HG02884 (cell line): ENCODE measurements around the gene CAMK2G.
"Not testable (repeated sequence)": the region's sequence is repeated elsewhere in the genome, so short reads cannot be mapped to it uniquely, and the experiment has no call there.

ENCODE experiments used
- ATAC-seq: cut with Tn5 transposase; IDR thresholded peaks from one replicate; pipeline ENCODE4 v1.9.1; 2021; ENCODE audit warnings: mild to moderate bottlenecking, moderate library complexity; ENCODE audit not compliant: unreplicated experiment

Gene CAMK2G

GRCh38 chr10:73797324-73798025 lies 76.9 kb downstream of the CAMK2G start:
- ATAC-seq: no peak

DNA sequence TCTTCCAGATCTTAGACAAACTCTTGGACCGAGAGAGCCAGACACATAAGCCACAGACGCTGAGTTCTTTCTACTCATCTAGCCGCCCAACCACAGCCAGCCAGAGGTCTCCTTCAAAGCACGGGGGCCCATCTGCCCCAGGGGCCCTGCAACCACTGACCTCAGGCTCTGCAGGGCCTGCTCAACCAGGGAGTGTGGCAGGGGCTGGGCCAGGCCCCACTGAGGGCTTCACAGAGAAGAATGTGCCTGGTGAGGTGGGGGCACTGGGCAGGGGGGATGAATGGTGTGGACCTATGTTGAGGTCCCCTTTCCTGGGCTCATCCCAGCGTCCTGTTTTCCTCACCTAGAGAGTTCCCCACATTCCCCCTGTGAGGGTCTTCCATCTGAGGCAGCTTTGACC lies 77.6 kb downstream of the CAMK2G start:
- ATAC-seq: no peak

DNA sequence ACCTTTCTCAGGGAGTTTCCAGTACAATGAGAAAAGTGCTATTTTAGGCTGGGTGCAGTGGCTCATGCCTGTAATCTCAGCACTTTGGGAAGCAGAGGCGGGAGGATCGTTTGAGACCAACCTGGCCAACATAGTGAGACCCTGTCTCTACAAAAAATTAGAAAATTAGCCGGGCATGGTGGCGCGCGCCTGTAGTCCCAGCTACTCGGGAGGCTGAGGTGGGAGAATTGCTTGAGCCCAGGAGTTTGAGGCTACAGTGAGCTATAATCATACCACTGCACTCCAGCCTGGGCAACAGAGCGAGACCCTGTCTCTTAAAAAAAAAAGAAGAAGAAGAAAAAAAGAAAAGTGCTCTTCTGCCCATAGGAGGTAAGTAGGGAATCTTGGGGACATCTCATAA lies 78.3 kb downstream of the CAMK2G start:
- not testable (repeated sequence) for ATAC-seq

DNA sequence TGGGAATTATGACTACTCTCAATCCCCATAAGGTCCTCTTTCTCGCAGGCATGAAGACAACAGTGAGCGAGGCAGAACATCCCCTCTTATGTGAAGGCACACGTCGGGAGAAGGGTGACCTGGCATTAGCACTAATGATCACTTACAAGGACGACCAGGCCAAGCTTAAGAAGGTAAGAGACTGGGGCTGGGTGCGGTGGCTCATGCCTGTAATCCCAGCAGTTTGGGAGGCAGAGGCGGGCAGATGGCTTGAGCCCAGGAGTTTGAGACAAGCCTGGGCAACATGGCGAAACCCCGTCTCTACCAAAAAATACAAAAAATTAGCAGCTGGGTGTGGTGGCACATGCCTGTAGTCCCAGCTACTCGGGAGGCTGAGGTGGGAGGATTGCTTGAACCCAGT lies 78.9 kb downstream of the CAMK2G start:
- ATAC-seq: not testable (repeated sequence)

DNA sequence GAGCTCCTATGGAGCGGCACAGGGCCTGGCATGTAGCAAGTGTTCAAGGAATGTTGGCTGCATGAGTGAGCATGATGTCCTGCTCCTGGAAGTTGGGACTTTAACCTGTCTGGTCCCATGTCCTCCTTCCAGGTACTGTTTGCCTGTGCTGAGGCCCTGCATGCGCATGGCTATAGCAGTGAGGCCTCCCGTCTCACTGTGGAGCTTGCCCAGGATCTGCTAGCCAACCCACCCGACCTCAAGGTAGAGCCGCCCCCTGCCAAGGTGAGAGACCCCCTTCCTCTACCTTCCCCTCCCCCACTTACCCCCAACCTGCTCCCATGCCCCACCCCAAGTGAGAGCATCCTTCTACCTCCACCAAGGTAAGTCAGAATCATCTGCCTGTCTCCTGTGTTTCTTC lies 80.9 kb downstream of the CAMK2G start:
- ATAC-seq: no peak

DNA sequence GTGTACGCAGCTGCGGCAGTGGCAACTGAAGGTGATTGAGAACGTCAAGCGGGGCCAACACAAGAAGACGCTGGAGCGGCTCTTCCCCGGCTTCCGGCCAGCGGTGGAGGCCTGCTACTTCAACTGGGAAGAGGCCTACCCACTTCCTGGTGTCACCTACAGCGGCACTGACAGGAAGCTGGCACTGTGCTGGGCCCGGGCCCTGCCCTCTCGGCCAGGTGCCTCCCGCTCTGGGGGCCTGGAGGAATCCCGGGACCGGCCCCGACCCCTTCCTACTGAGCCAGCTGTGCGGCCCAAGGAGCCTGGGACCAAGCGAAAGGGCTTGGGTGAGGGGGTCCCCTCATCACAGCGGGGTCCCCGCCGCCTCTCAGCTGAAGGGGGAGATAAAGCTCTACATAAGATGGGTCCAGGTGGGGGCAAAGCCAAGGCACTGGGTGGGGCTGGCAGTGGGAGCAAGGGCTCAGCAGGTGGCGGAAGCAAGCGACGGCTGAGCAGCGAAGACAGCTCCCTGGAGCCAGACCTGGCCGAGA lies 82.4 kb downstream of the CAMK2G start:
- no peak for ATAC-seq

DNA sequence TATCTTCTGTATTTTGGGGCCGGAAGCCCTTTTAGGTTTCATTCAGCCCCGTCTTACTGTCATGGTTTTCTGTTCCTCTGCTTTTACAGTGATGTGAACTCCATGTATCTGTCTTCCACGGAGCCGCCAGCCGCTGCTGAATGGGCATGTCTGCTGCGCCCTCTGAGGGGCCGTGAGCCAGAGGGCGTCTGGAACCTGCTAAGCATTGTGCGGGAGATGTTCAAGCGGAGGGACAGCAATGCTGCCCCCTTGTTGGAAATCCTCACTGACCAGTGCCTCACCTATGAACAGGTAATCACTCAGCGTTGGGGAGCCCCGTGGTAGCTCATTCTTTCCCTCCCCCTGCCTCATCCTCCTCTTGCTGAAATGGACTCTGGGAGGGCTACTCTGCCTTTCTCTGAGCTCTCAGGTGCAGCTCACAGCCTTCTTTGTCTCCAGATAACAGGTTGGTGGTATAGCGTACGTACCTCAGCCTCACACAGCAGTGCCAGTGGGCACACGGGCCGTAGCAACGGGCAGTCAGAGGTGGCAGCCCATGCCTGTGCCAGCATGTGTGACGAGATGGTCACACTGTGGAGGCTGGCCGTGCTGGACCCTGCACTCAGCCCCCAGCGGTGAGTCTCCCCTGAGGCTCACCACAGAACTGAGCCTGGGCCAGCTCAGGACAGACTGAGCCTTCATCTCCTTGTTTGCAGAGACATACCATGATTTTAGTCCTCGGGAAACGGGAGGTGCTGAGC lies 83.3 kb downstream of the CAMK2G start:
- ATAC-seq: no peak

DNA sequence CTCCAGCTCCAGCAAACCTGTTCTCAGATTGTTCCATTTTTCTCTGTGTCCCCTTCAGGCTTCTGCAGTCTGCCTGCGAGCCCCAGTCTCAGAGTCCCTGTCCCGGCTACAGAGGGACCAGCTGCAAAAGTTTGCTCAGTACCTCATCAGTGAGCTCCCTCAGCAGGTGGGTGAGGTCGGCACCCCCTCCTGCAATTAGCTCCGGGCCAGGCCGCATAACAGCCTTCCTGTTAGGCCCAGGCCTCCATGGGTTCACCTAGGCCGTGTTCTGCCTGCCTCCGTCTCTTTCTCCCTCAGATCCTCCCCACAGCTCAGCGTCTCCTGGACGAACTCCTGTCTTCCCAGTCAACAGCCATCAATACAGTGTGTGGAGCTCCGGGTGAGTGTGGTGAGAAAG lies 84.7 kb downstream of the CAMK2G start:
- ATAC-seq: no peak

- no peak for ATAC-seq
These were observed 85.3 kb downstream of the CAMK2G start for GRCh38 chr10:73788864-73789658.

GRCh38 chr10:73787031-73787800 lies 87.1 kb downstream of the CAMK2G start:
- ATAC-seq: not testable (repeated sequence)

- no peak for ATAC-seq
These were observed 87.9 kb downstream of the CAMK2G start for GRCh38 chr10:73786512-73786885.

DNA sequence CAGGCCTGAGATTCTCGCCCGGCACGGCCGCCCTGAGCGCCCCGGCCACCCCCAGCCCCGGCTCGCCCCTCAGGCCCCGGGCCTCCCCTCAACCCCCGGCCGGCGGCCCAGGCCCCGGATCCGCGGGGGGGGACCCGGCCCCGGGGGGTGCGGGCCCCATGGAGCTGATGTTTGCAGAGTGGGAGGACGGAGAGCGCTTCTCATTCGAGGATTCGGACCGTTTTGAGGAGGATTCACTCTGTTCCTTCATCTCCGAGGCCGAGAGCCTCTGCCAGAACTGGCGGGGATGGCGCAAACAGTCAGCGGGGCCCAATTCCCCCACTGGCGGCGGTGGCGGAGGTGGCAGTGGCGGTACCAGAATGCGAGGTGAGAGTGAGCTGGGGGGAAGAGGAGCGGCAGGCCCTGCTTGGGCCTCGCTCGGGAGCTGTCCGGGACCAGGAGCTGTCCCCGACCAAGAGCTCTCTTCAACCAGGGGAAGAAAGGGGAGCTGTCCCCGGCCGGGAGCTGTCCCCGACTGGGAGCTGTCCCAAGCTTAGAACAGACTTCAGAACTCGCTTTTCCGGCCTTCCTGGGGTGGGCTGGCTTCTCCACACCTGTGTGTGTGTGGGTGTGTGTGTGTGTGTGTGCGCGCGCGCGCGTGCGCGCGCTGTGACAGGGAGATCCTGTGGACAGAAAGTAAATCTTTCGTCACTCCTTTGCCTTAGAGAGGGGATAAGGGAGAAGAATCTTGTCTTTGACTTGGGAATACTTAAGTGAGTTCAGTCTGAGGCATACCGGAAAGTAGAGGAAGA lies 88.4 kb downstream of the CAMK2G start:
- ATAC-seq: peak; percentile 18

- ATAC-seq: peak; percentile 74
These were observed 89.1 kb downstream of the CAMK2G start, which contains the start of gene ZSWIM8 for GRCh38 chr10:73785211-73785720. ZSWIM8 (plus strand) TSS chr10:73785606; CDS start chr10:73785879, 273 bp downstream.

DNA sequence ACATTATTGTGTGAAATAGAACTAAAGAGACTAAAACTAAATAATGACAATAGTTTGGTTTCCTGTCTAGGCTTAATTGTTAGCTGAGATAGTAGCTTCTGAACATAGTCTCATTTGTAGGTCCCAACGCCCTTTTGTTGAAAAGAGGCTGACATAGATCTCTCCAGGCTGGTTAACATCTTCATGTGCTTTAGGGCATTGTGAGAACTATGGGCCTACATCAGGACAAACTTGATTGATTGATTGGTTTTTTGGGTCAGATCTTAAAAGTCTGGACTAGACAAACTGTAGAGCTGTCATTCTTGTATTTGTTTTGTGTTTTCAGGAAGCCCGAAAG lies 91.6 kb downstream of the CAMK2G start:
- no peak for ATAC-seq

- ATAC-seq: peak; percentile 41
These were observed 92.2 kb downstream of the CAMK2G start, which contains the start of gene CHCHD1 for GRCh38 chr10:73781879-73782748. CHCHD1 (plus strand) TSS chr10:73782048; CDS start chr10:73782076, 28 bp downstream.

- ATAC-seq: peak; percentile 4
These were observed 92.8 kb downstream of the CAMK2G start for GRCh38 chr10:73781548-73781878.

DNA sequence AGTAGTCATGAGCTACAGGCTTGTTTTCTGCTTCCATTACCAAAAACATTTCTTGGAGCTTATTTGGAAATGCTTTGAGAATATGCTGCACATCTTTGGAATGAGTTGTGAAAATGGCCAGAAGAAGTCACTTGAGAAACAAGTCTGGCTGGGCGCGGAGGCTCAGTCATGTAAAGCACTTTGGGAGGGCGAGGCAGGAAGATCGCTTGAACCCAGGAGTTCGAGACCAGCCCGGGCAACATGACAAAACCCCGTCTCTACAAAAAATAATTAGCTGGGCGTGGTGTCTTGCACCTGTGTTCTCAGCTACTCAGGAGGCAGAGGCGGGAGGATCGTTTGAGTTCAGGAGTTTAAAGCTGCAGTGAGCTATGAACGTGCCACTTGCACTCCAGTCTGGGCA lies 93.4 kb downstream of the CAMK2G start:
- ATAC-seq: no peak

- ATAC-seq: no peak
These were observed 94.1 kb downstream of the CAMK2G start for GRCh38 chr10:73780301-73780700.
